ENCODE data around the gene HIF3A. TPM values are rescaled to one million over a fixed set of nuclear protein-coding genes. Genes with fewer than 3 reads are reported as not detected.
A peak's percentile ranks its signal among the peaks of the same experiment; 100 is the strongest.

HIF3A gene
- total and polyA plus RNA-seq, 2 of the 4 experiments (the other 2 are of a cell fraction) = 0.02 TPM; not detected in 1

- Histone ChIP-seq H4K5ac (ENCODE audit: low read depth, low read length) (no peak overlapping the region), H4K8ac (ENCODE audit: low read depth in 2 of 2, low read length in 2 of 2) (no peak overlapping the region), H4K91ac (ENCODE audit: insufficient read depth, low read depth, low read length) (no peak overlapping the region), H3K79me1 (ENCODE audit: low read depth in 1 of 2, low read length in 2 of 2) (no peaks in the 10 kb centered on the region), H3K27me3 (ENCODE audit: control insufficient read depth, insufficient read depth, low read length) (peaks cover 2% of the 10 kb centered on the region), H3K23ac (ENCODE audit: low read depth, low read length) (no peak overlapping the region), H2AK9ac (replicated peaks; ENCODE audit: low read depth, low read length, poor library complexity) (no peak overlapping the region), H3K4me3 (ENCODE audit: insufficient read depth, low read depth, low read length) (no peak overlapping the region), H3K14ac (replicated peaks; ENCODE audit: low read depth, low read length) (no peak overlapping the region), H3K9me1 (ENCODE audit: insufficient read depth, low read length) (peaks cover 4% of the 10 kb centered on the region; the same call in 1 of the 2 replicates), H2AFZ (replicated peaks; ENCODE audit: low read length, poor library complexity) (peak overlapping the region; percentile 32), H2BK20ac (ENCODE audit: low read depth, low read length) (no peak overlapping the region), H2BK120ac (ENCODE audit: low read depth, low read length) (no peak overlapping the region), H3K4me1 (ENCODE audit: control insufficient read depth, insufficient read depth, low read length) (no peaks in the 10 kb centered on the region; the same call in 1 of the 2 replicates), H3K4me2 (ENCODE audit: low read depth, low read length) (no peak overlapping the region), H2BK5ac (ENCODE audit: low read depth, low read length, poor library complexity, severe bottlenecking) (no peak overlapping the region), H2BK15ac (ENCODE audit: low read depth, low read length) (no peak overlapping the region), H3K18ac (ENCODE audit: low read depth, low read length) (no peak overlapping the region), H2AK5ac (ENCODE audit: low read depth, low read length) (peak overlapping the region; percentile 28; the same call in 1 of the 2 replicates), H3K56ac (ENCODE audit: extremely low read depth, insufficient read depth, low read length) (no peak overlapping the region), H3K4ac (ENCODE audit: low read depth, low read length) (no peak overlapping the region), H3K9me3 (ENCODE audit: control insufficient read depth, insufficient read depth, low read length) (no peaks in the 10 kb centered on the region; the same call in 1 of the 2 replicates), H3K27ac (ENCODE audit: insufficient read depth, low read length) (no peak overlapping the region), H3K36me3 (ENCODE audit: control insufficient read depth, insufficient read depth, low read length) (no peaks in the 10 kb centered on the region), H3K9ac (ENCODE audit: low read depth, low read length) (no peak overlapping the region), H4K20me1 (ENCODE audit: insufficient read depth, low read length) (no peaks in the 10 kb centered on the region; the same call in 1 of the 2 replicates)
- no peak for ATAC-seq (ENCODE audit: low read depth)
- no peak for TF ChIP-seq CTCF (conservative IDR thresholded peaks at IDR 0.05; ENCODE audit: low read depth, low read length)
- no peak for TF ChIP-seq RFX5 (IDR thresholded peaks at IDR 0.05; ENCODE audit: low read depth, low read length)
- TF ChIP-seq USF2 (IDR thresholded peaks at IDR 0.05; ENCODE audit: low read depth, low read length) = no peak
- no peak for TF ChIP-seq MAFK (IDR thresholded peaks at IDR 0.05; ENCODE audit: low read depth, low read length)
- no peak for TF ChIP-seq NFE2L2 (IDR thresholded peaks at IDR 0.05; ENCODE audit: low read depth, low read length)
- TF ChIP-seq MAZ (IDR thresholded peaks at IDR 0.05; ENCODE audit: borderline replicate concordance, low read depth, low read length) = no peak
- in situ Hi-C loops (cut with MboI; ENCODE audit: low sequenced_read_pairs) (loop anchor here (10.0 kb wide), 2 partner anchors 100 to 200 kb away; no protein-coding TSS in a partner anchor), intact Hi-C loops (cut with micrococcal nuclease) (loop anchor here (5.0 kb wide), 1 partner anchor 63 kb away; the partner anchor contains the start of gene PPP5C), dilution Hi-C loops (cut with HindIII; ENCODE audit: low sequenced_read_pairs, unreplicated experiment) (no loop called here)
- ChIA-PET POLR2A (ENCODE audit: unreplicated experiment) (no interaction called here), CTCF (no interaction called here)
- no peak for DNase-seq
- BruUV-seq (replicated peaks) = no TSS peak
- 90% methylated on average over 7 of the region's 9 CpGs; no CpG with 5 or more reads in 1 of the 2 experiments for WGBS, 2 experiments (ENCODE audit: extremely low coverage in 2 of 2, insufficient read length in 1 of 2)
These were observed 12.2 kb upstream of the HIF3A start for GRCh38 chr19:46284635-46285034.
